ENCODE measurements around the gene ITGAX.

DNA sequence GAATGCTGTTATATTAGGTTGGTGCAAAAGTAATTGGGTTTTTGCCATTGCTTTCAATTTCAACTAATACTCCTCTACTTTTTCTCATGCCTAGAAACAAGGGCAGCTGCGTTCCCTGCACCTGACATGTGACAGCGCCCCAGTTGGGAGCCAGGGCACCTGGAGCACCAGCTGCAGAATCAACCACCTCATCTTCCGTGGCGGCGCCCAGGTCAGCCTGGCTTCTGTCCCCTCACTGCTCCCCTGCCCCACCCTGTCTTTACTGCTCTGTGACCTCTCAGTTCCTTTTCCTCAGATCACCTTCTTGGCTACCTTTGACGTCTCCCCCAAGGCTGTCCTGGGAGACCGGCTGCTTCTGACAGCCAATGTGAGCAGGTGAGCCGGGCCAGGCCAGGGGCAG lies 21.7 kb downstream of the ITGAX start:
- TF ChIP-seq, protein P1, sequence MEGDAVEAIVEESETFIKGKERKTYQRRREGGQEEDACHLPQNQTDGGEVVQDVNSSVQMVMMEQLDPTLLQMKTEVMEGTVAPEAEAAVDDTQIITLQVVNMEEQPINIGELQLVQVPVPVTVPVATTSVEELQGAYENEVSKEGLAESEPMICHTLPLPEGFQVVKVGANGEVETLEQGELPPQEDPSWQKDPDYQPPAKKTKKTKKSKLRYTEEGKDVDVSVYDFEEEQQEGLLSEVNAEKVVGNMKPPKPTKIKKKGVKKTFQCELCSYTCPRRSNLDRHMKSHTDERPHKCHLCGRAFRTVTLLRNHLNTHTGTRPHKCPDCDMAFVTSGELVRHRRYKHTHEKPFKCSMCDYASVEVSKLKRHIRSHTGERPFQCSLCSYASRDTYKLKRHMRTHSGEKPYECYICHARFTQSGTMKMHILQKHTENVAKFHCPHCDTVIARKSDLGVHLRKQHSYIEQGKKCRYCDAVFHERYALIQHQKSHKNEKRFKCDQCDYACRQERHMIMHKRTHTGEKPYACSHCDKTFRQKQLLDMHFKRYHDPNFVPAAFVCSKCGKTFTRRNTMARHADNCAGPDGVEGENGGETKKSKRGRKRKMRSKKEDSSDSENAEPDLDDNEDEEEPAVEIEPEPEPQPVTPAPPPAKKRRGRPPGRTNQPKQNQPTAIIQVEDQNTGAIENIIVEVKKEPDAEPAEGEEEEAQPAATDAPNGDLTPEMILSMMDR (IDR thresholded peaks at IDR 0.05; ENCODE audit: insufficient read depth, low read length, poor library complexity, severe bottlenecking), result no peak
- no peak for TF ChIP-seq EZH2phosphoT487 (conservative IDR thresholded peaks at IDR 0.05; ENCODE audit: low read length)
